ENCODE results near the gene RAB1A. TPM values are rescaled to one million over a fixed set of nuclear protein-coding genes. Genes with fewer than 3 reads are reported as not detected.

The RAB1A gene
- total and polyA plus RNA-seq, 10 of the 15 experiments (the other 5 are each of a cell fraction or from before 2014, with no cell fraction given) = 48.9 to 171 (median 83.4) TPM

DNA sequence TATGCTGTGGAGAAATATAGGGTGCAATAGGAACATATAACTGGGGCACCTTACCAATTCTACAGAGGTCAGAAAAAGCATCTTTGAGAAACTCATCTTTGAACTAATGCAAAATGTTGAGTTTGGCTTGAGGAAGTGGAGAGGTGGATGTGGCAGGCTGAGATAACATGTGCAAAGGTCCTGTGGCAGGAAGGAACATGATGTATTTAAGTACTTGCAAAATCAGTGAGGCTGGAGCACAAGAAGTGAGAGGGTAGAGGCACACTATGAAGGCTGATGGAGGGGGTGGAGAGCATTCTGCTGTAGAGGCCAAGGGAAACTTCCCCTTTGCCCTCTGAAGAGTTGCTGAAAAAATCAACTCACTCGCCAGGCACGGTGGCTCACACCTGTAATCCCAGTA lies 14.7 kb upstream of the RAB1A start (continued):
- TF ChIP-seq CHD2 (IDR thresholded peaks at IDR 0.05; ENCODE audit: borderline replicate concordance, low read depth, low read length) (no peak), CREB1 (IDR thresholded peaks at IDR 0.05; ENCODE audit: low read depth) (no peak), HDAC2 (IDR thresholded peaks at IDR 0.05) (no peak), ZBTB33 (IDR thresholded peaks at IDR 0.05) (no peak), KAT2A (conservative IDR thresholded peaks at IDR 0.05; ENCODE audit: control insufficient read depth, low read depth, low read length) (no peak)

DNA sequence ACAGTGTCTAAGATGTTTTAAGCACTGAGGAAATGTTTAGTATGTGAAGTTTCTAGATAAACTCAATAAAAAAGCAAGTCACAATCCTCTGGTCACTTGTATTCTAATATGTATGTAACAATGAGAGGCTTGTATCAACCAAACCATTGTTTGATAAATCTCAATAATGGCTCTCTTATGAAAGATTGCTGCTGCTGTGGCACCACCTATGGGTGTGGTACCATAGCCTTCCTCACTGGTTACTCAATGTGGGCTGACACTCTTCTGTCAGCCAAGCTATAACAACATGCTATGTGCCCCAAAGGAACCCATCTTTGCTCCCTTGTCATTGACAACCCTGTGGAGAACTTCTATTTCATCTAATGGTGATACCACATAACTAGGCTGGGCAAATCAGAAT lies 12.6 kb upstream of the RAB1A start:
- no peak overlapping the region for H3K9ac ChIP-seq (ENCODE audit: control insufficient read depth, insufficient read depth, low read length)
- H3K36me3 ChIP-seq (ENCODE audit: control insufficient read depth in 2 of 2, insufficient read depth in 2 of 2, low read length in 1 of 2) = no peaks in the 10 kb centered on the region
- intact Hi-C loops (cut with micrococcal nuclease; ENCODE audit: unreplicated experiment) (no loop called here), in situ Hi-C loops (cut with MboI) (no loop called here)
- ATAC-seq (peak; percentile 72), DNase-seq (ENCODE audit: low read depth, low spot score) (no peak), FAIRE-seq (no peak)
- BruUV-seq (replicated peaks) = no TSS peak
- no peak overlapping the region for H2AFZ ChIP-seq (ENCODE audit: control insufficient read depth, low read depth, low read length)
- H3K27me3 ChIP-seq (replicated peaks in 1 of 2; ENCODE audit: control insufficient read depth in 2 of 2, insufficient read depth in 2 of 2, low read length in 1 of 2) = no peaks in the 10 kb centered on the region; a peak in 1 of 4 replicates
- TF ChIP-seq, protein P1, sequence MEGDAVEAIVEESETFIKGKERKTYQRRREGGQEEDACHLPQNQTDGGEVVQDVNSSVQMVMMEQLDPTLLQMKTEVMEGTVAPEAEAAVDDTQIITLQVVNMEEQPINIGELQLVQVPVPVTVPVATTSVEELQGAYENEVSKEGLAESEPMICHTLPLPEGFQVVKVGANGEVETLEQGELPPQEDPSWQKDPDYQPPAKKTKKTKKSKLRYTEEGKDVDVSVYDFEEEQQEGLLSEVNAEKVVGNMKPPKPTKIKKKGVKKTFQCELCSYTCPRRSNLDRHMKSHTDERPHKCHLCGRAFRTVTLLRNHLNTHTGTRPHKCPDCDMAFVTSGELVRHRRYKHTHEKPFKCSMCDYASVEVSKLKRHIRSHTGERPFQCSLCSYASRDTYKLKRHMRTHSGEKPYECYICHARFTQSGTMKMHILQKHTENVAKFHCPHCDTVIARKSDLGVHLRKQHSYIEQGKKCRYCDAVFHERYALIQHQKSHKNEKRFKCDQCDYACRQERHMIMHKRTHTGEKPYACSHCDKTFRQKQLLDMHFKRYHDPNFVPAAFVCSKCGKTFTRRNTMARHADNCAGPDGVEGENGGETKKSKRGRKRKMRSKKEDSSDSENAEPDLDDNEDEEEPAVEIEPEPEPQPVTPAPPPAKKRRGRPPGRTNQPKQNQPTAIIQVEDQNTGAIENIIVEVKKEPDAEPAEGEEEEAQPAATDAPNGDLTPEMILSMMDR (IDR thresholded peaks at IDR 0.05 in 2 of 3, conservative IDR thresholded peaks at IDR 0.05 in 1 of 3; ENCODE audit: control insufficient read depth in 2 of 3, extremely low read depth in 1 of 3, insufficient read depth in 1 of 3, low read depth in 3 of 3, low read length in 3 of 3) = peak; percentile 16 to 30 (median 24); a peak in 2 of 6 replicates
- TF ChIP-seq E4F1 (IDR thresholded peaks at IDR 0.05; ENCODE audit: borderline replicate concordance, partially characterized antibody) = no peak
- no peaks in the 10 kb centered on the region for H3K4me1 ChIP-seq (ENCODE audit: control insufficient read depth, insufficient read depth, low read length)
- no peaks in the 10 kb centered on the region for H3K9me3 ChIP-seq (replicated peaks; ENCODE audit: control insufficient read depth, insufficient read depth, low read length)
- H3K4me2 ChIP-seq (ENCODE audit: control insufficient read depth, insufficient read depth) = no peak overlapping the region
- RAD21 ChIA-PET (ENCODE audit: unreplicated experiment) = interaction anchor here (1.2 kb wide), 1 partner anchor 77 kb away, joined by 3 read pairs; no protein-coding TSS in a partner anchor
- H3K79me2 ChIP-seq (ENCODE audit: control insufficient read depth, insufficient read depth, low read length) = no peaks in the 10 kb centered on the region
- no peak overlapping the region for H3K27ac ChIP-seq (ENCODE audit: control insufficient read depth, insufficient read depth)
- CTCF ChIA-PET = interaction anchor here (1.2 kb wide), 1 partner anchor 77 kb away, joined by 12 read pairs; no protein-coding TSS in a partner anchor
- SMC1A ChIA-PET (ENCODE audit: uncharacterized antibody, unreplicated experiment) = interaction anchor here (1.0 kb wide), 1 partner anchor 85 kb away, joined by 3 read pairs; no protein-coding TSS in a partner anchor
- POLR2A ChIA-PET = no interaction called here
- no peaks in the 10 kb centered on the region for H4K20me1 ChIP-seq (ENCODE audit: control insufficient read depth, insufficient read depth)
- no peak overlapping the region for H3K4me3 ChIP-seq

Measured in GM12878 (cell line).